SH-SY5Y (cell line): ENCODE results near the gene MANSC1.

ENCODE experiments used
- GATA2 ChIP-seq: IDR thresholded peaks from 2 replicates; pipeline ENCODE4 v1.6.1; 2011; ENCODE audit warnings: mild to moderate bottlenecking, low read depth, low read length
- GATA3 ChIP-seq: IDR thresholded peaks from 2 replicates; pipeline ENCODE4 v1.6.1; 2011; ENCODE audit warnings: low read depth, mild to moderate bottlenecking, low read length, moderate library complexity

DNA sequence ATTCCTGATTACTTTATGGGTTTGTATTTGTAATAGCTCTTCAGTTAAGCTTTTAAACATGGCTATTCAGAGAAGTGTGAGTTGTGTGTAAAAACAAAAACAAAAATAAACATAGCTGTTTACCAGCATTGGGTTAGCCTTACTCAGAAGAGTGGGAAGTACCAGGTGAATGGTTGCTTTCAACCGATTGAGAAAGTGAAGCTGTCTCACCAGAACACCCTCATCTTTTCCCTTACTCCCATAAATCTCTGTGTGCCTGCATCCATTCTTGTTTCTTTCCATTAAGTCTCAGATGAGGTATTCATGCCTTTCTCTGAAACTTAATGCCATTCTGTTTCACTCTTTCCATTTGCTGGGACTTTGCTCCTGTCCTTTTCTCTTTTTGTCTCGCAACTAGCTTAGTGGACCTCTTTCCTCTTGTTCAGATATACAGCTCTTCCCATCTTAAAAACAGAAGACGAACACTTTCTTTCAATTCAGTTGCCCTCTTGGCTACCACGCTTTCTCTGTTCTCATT, 17.5 kb upstream of the MANSC1 start:
- TF ChIP-seq GATA2 (no peak), GATA3 (no peak)
